Activated naive CD4-positive, alpha-beta T cell treated with anti-CD3 and anti-CD28 coated beads, Interleukin-2, amount 10 ng/mL, durations not matched to agents 7 days and 5 days (primary cell): ENCODE measurements around the gene JAZF1.
"Not testable (repeated sequence)": the region's sequence is repeated elsewhere in the genome, so short reads cannot be mapped to it uniquely, and the experiment has no call there.

ENCODE experiments used
- CTCF ChIA-PET: fragments of 350-600 bp; sonication (Branson Sonifier 250); formaldehyde crosslinking; loops from one replicate; lab custom pipeline; 2021; ENCODE audit warnings: antibody characterized with exemption; lab: Charles Lee
- DNase-seq: peaks from one replicate; pipeline ENCODE4 v3.0.0-alpha.2; 2020
- H3K27ac Mint-ChIP-seq: one replicate; pipeline ENCODE4 v1.8.0; 2021; ENCODE audit warnings: mild to moderate bottlenecking, moderate library complexity, mixed read lengths
- H3K27me3 Mint-ChIP-seq: one replicate; pipeline ENCODE4 v1.8.0; 2021; ENCODE audit warnings: mild to moderate bottlenecking, mixed read lengths
- H3K36me3 Mint-ChIP-seq: one replicate; pipeline ENCODE4 v1.8.0; 2021; ENCODE audit warnings: mixed read lengths
- H3K4me1 Mint-ChIP-seq: one replicate; pipeline ENCODE4 v1.8.0; 2021; ENCODE audit warnings: mixed read lengths
- H3K4me3 Mint-ChIP-seq: one replicate; pipeline ENCODE4 v1.8.0; 2021; ENCODE audit warnings: mild to moderate bottlenecking, moderate library complexity, mixed read lengths
- H3K9me3 Mint-ChIP-seq: one replicate; pipeline ENCODE4 v1.8.0; 2021; ENCODE audit warnings: mixed read lengths

JAZF1 gene

GRCh38 chr7:27940341-27940740 is 240.3 kb downstream of the JAZF1 start:
- Mint-ChIP-seq H3K27ac (no peak overlapping the region), H3K9me3 (no peaks in the 10 kb centered on the region), H3K36me3 (no peaks in the 10 kb centered on the region), H3K27me3 (peaks cover 3% of the 10 kb centered on the region), H3K4me1 (no peaks in the 10 kb centered on the region), H3K4me3 (no peak overlapping the region)
- DNase-seq, result no peak
- CTCF ChIA-PET, result no interaction called here

- CTCF ChIA-PET, result no interaction called here
- Mint-ChIP-seq H3K27ac (no peak overlapping the region), H3K9me3 (no peaks in the 10 kb centered on the region), H3K4me3 (no peak overlapping the region), H3K27me3 (peaks cover 3% of the 10 kb centered on the region), H3K4me1 (no peaks in the 10 kb centered on the region), H3K36me3 (no peaks in the 10 kb centered on the region)
- no peak for DNase-seq
Observed at GRCh38 chr7:27939893-27940292, 240.7 kb downstream of the JAZF1 start.

GRCh38 chr7:27936768-27937102 is 243.9 kb downstream of the JAZF1 start:
- Mint-ChIP-seq H3K27ac (no peak overlapping the region), H3K9me3 (no peaks in the 10 kb centered on the region), H3K4me3 (no peak overlapping the region), H3K27me3 (peaks cover 3% of the 10 kb centered on the region), H3K36me3 (no peaks in the 10 kb centered on the region), H3K4me1 (no peaks in the 10 kb centered on the region)
- CTCF ChIA-PET, result interaction anchor here (0.9 to 2.3 kb wide), 3 partner anchors 11 to 708 kb away, joined by 3 to 9 read pairs (median 5); no protein-coding TSS in a partner anchor
- no peak for DNase-seq

- CTCF ChIA-PET, result interaction anchor here (0.9 to 2.3 kb wide), 3 partner anchors 10 to 708 kb away, joined by 3 to 9 read pairs (median 5); no protein-coding TSS in a partner anchor
- peaks cover 3% of the 10 kb centered on the region for H3K27me3 Mint-ChIP-seq
- no peak for DNase-seq
- H3K36me3 Mint-ChIP-seq, result no peaks in the 10 kb centered on the region
- H3K4me1 Mint-ChIP-seq, result no peaks in the 10 kb centered on the region
- H3K9me3 Mint-ChIP-seq, result no peaks in the 10 kb centered on the region
- H3K27ac Mint-ChIP-seq, result no peak overlapping the region
- H3K4me3 Mint-ChIP-seq, result no peak overlapping the region
Observed at GRCh38 chr7:27936047-27936767, 244.4 kb downstream of the JAZF1 start.

- H3K9me3 Mint-ChIP-seq, result no peaks in the 10 kb centered on the region
- no peak overlapping the region for H3K4me3 Mint-ChIP-seq
- CTCF ChIA-PET, result interaction anchor here (0.7 to 1.4 kb wide), 3 partner anchors 9 to 128 kb away, joined by 3 to 4 read pairs (median 3); no protein-coding TSS in a partner anchor
- peaks cover 3% of the 10 kb centered on the region for H3K27me3 Mint-ChIP-seq
- no peak for DNase-seq
- H3K36me3 Mint-ChIP-seq, result no peaks in the 10 kb centered on the region
- H3K27ac Mint-ChIP-seq, result no peak overlapping the region
- no peaks in the 10 kb centered on the region for H3K4me1 Mint-ChIP-seq
Observed at GRCh38 chr7:27933671-27934565, 246.7 kb downstream of the JAZF1 start.

DNA sequence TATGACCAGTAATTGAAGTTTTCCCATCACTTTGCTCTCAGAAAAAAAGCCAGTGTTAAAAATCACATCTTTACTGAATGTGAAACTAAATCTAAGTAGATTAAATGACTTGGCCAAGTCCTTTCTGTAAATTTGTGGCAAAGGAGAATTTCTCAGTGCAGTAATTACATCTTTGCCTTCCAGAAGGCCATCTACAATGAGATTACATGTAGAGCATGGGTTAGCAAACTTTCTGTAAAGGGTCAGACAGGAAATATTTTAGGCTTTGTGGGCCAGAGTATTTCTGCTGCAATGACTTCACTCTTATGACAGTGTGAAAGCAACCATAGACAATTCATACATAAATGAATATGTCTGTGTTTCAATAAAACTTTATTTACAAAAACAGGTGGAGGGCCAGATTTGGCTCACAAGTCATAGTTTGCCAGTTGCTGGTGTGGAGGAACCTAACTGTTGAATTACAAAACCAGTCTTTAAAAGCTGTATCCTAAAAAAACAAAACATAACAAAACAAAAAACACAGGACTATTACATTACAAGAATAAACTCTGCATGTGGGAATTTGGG is 249.6 kb downstream of the JAZF1 start:
- no peak overlapping the region for H3K4me3 Mint-ChIP-seq
- CTCF ChIA-PET, result no interaction called here

DNA sequence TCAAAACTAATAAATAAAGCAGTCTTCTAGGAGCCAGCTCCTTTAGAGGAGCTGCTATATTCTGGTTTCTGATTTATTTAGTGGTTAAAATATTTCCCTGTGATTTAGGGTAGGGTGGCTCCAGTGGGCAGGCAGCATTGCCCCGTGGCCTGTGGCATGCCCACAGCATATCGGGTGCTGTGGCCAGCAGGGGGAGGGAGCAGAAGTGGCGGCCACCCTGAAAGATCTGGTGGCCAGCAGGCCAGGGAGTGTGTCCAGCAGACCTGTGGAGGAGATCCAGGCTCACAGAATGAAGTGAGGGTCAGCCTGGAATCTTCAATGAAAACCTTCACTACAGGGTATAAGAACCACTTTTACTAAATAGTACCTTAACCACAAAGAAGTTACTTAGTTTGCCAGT is 251.5 kb downstream of the JAZF1 start:
- no peaks in the 10 kb centered on the region for H3K9me3 Mint-ChIP-seq

More for the DNA sequence above, 249.6 kb downstream of the JAZF1 start:
- Mint-ChIP-seq H3K4me1 (no peaks in the 10 kb centered on the region), H3K27me3 (peaks cover 3% of the 10 kb centered on the region), H3K36me3 (no peaks in the 10 kb centered on the region), H3K27ac (no peak overlapping the region), H3K9me3 (no peaks in the 10 kb centered on the region)
- DNase-seq, result no peak

DNA sequence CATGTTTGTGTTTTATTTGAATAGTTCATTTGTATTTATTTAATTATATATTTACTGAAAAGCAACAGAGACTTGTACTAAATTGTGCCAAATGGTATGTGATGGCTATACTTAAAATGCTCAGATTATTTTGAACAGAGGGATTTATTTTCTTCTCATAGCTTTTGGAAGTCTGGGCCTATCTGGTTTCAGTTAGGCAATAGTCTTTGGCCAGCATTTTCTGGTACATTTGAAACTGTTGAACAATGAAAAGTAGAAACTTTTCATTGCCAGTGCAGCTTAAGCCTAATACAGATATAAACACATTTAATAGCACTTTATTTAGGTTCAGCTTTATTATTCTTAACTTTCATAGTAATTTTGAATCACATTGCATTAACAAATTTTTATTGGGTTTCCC is 252.6 kb downstream of the JAZF1 start:
- Mint-ChIP-seq H3K4me1 (no peaks in the 10 kb centered on the region), H3K27me3 (no peaks in the 10 kb centered on the region), H3K4me3 (no peak overlapping the region), H3K9me3 (no peaks in the 10 kb centered on the region), H3K27ac (no peak overlapping the region), H3K36me3 (no peaks in the 10 kb centered on the region)
- CTCF ChIA-PET, result interaction anchor here (1.0 kb wide), 1 partner anchor 734 kb away, joined by 3 read pairs; no protein-coding TSS in a partner anchor
- no peak for DNase-seq

More for the DNA sequence above, 251.5 kb downstream of the JAZF1 start:
- DNase-seq, result no peak
- H3K4me1 Mint-ChIP-seq, result no peaks in the 10 kb centered on the region
- no peak overlapping the region for H3K27ac Mint-ChIP-seq
- H3K4me3 Mint-ChIP-seq, result no peak overlapping the region
- CTCF ChIA-PET, result interaction anchor here (1.0 kb wide), 1 partner anchor 735 kb away, joined by 3 read pairs; no protein-coding TSS in a partner anchor
- no peaks in the 10 kb centered on the region for H3K27me3 Mint-ChIP-seq
- no peaks in the 10 kb centered on the region for H3K36me3 Mint-ChIP-seq

- Mint-ChIP-seq H3K4me3 (no peak overlapping the region), H3K4me1 (no peaks in the 10 kb centered on the region), H3K27ac (no peak overlapping the region), H3K27me3 (no peaks in the 10 kb centered on the region), H3K36me3 (no peaks in the 10 kb centered on the region), H3K9me3 (no peaks in the 10 kb centered on the region)
- DNase-seq, result no peak
- CTCF ChIA-PET, result interaction anchor here (1.2 to 1.8 kb wide), 3 partner anchors 8 to 730 kb away, joined by 3 to 5 read pairs (median 3); no protein-coding TSS in a partner anchor
Observed at GRCh38 chr7:27925573-27926201, 254.9 kb downstream of the JAZF1 start.

- Mint-ChIP-seq H3K4me3 (no peak overlapping the region), H3K27ac (no peak overlapping the region), H3K9me3 (no peaks in the 10 kb centered on the region), H3K27me3 (no peaks in the 10 kb centered on the region), H3K4me1 (no peaks in the 10 kb centered on the region), H3K36me3 (no peaks in the 10 kb centered on the region)
- CTCF ChIA-PET, result no interaction called here
- no peak for DNase-seq
Observed at GRCh38 chr7:27923642-27923980, 257.0 kb downstream of the JAZF1 start.

DNA sequence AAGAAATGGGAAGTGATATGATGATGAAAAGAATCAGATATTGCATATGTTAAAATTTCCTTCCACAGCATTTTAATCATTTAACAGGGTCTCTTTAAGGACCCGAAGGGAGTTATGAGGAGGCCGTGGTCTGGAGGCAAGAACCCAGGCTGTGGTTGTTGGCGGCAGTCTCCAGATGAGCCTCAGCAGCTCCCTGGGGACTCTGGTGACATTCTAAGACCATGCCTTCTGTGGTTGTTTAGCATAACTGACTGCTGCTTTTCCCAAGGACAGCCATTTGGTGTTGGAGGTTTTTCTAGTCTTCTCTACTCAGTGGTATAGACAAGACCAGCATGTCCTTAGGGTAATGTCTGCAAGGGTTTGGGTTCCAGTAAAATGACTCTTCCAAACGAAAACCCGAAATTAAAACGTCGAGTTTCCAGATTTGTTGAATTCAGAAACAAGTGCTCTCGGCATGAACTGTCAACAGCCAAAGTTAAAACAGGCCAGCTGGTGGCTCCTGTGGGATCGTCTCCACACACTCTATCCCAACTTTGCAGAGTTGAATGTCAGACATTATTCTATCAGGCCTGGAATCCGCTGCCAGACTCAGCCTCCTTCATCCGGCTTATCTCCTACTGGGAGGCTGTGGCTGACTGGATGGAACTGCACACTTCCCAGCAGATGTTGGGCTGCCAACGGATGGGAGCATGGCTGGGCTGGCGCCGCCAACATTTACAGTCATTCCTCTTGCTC is 257.5 kb downstream of the JAZF1 start:
- H3K9me3 Mint-ChIP-seq, result no peaks in the 10 kb centered on the region
- H3K27me3 Mint-ChIP-seq, result no peaks in the 10 kb centered on the region
- no peak overlapping the region for H3K27ac Mint-ChIP-seq
- no peak for DNase-seq
- H3K4me1 Mint-ChIP-seq, result no peaks in the 10 kb centered on the region
- no peaks in the 10 kb centered on the region for H3K36me3 Mint-ChIP-seq
- H3K4me3 Mint-ChIP-seq, result no peak overlapping the region
- CTCF ChIA-PET, result interaction anchor here (0.8 kb wide), 1 partner anchor 30 kb away, joined by 3 read pairs; no protein-coding TSS in a partner anchor

- H3K4me1 Mint-ChIP-seq, DNase-seq, H3K4me3 Mint-ChIP-seq, H3K36me3 Mint-ChIP-seq, H3K27ac Mint-ChIP-seq, H3K9me3 Mint-ChIP-seq, H3K27me3 Mint-ChIP-seq: not testable (repeated sequence)
- CTCF ChIA-PET, result interaction anchor here (0.8 to 1.6 kb wide), 2 partner anchors 31 to 728 kb away, joined by 3 to 4 read pairs; no protein-coding TSS in a partner anchor
Observed at GRCh38 chr7:27922389-27922788, 258.2 kb downstream of the JAZF1 start.
